Ishikawa (cell line): ENCODE measurements around the gene GLIS2.

ENCODE experiments used
- CEBPB ChIP-seq: IDR thresholded peaks from 2 replicates; pipeline ENCODE4 v1.6.1; 2012
- CREB1 ChIP-seq: IDR thresholded peaks from 2 replicates; pipeline ENCODE4 v1.6.1; 2012; ENCODE audit warnings: low read depth
- EGR1 ChIP-seq: IDR thresholded peaks from 2 replicates; pipeline ENCODE4 v1.6.1; 2012
- EP300 ChIP-seq: IDR thresholded peaks from 2 replicates; pipeline ENCODE4 v1.6.1; 2012; ENCODE audit warnings: borderline replicate concordance
- FOXM1 ChIP-seq: IDR thresholded peaks from 2 replicates; pipeline ENCODE4 v1.6.1; 2012; ENCODE audit warnings: low read depth, borderline replicate concordance
- MAX ChIP-seq: IDR thresholded peaks from 2 replicates; pipeline ENCODE4 v1.6.1; 2012
- NFIC ChIP-seq: IDR thresholded peaks from 2 replicates; pipeline ENCODE4 v1.6.1; 2012
- RAD21 ChIP-seq: IDR thresholded peaks from 2 replicates; pipeline ENCODE4 v1.6.1; 2012; ENCODE audit warnings: low read depth
- REST ChIP-seq: IDR thresholded peaks from 2 replicates; pipeline ENCODE4 v1.6.1; 2012; ENCODE audit warnings: low read depth, mild to moderate bottlenecking
- TAF1 ChIP-seq: IDR thresholded peaks from 2 replicates; pipeline ENCODE4 v1.6.1; 2012; ENCODE audit warnings: low read depth, mild to moderate bottlenecking
- TCF12 ChIP-seq: IDR thresholded peaks from 2 replicates; pipeline ENCODE4 v1.6.1; 2012; ENCODE audit warnings: low read depth
- TEAD4 ChIP-seq: IDR thresholded peaks from 2 replicates; pipeline ENCODE4 v1.6.1; 2012
- USF1 ChIP-seq: IDR thresholded peaks from 2 replicates; pipeline ENCODE4 v1.6.1; 2012
- YY1 ChIP-seq: IDR thresholded peaks from 2 replicates; pipeline ENCODE4 v1.6.1; 2012; ENCODE audit warnings: low read depth
- ZBTB7A ChIP-seq: IDR thresholded peaks from 2 replicates; pipeline ENCODE4 v1.6.1; 2012; ENCODE audit warnings: low read depth

The GLIS2 gene

GRCh38 chr16:4324492-4325252 lies 8.8 kb downstream of the GLIS2 start:
- TF ChIP-seq CEBPB: no peak
- TF ChIP-seq FOXM1: no peak
- no peak for TF ChIP-seq EGR1
- TF ChIP-seq TEAD4: no peak
- no peak for TF ChIP-seq RAD21
- TF ChIP-seq EP300: no peak
- TF ChIP-seq TAF1: no peak
- no peak for TF ChIP-seq REST
- TF ChIP-seq TCF12: no peak
- TF ChIP-seq MAX: no peak
- TF ChIP-seq ZBTB7A: no peak
- no peak for TF ChIP-seq CREB1
- no peak for TF ChIP-seq NFIC
- no peak for TF ChIP-seq USF1
- no peak for TF ChIP-seq YY1

GRCh38 chr16:4325253-4325758 lies 9.4 kb downstream of the GLIS2 start:
- TF ChIP-seq EP300 (no peak), ZBTB7A (no peak), REST (no peak), TAF1 (no peak), CEBPB (no peak), YY1 (no peak), TEAD4 (no peak), EGR1 (no peak), MAX (no peak), FOXM1 (no peak), CREB1 (no peak)

- no peak for TF ChIP-seq EGR1
- TF ChIP-seq TAF1: no peak
- TF ChIP-seq USF1: no peak
- TF ChIP-seq CEBPB: no peak
- TF ChIP-seq REST: no peak
- no peak for TF ChIP-seq NFIC
- no peak for TF ChIP-seq FOXM1
- no peak for TF ChIP-seq ZBTB7A
- no peak for TF ChIP-seq TCF12
- TF ChIP-seq YY1: no peak
- no peak for TF ChIP-seq EP300
- no peak for TF ChIP-seq CREB1
- TF ChIP-seq MAX: no peak
- TF ChIP-seq RAD21: no peak
Observed at GRCh38 chr16:4327386-4328045, 11.6 kb downstream of the GLIS2 start.
